CD4-positive, alpha-beta T cell treated with Interferon alpha-2 for 1 hour (primary cell): ENCODE measurements around the gene FZD4.
"Not testable (repeated sequence)": the region's sequence is repeated elsewhere in the genome, so short reads cannot be mapped to it uniquely, and the experiment has no call there.

Experiments
- DNase-seq, 2 donors: peaks; one replicate each; pipeline ENCODE4 v3.0.0-alpha.2; 2020 to 2022

Gene FZD4

DNA sequence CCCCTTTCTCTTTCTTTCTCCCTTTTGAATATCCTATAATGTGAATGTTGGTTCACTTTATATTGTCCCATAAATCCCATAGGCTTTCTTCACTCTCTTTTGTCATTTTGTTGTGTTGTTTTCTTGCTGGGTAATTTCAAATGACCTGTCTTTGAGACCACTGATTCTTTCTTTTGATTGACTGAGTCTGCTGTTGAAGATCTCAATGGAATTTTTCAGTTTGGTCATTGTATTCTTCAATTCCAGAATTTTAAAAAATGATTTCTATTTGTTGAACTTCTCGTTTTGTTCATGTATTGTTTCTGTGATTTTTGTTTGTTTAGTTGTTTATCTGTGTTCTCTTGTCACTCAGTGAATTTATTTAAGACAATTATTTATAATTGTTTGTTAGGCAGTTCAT, 17.5 kb upstream of the FZD4 start:
- no peak for DNase-seq

- no peak for DNase-seq
Measured at GRCh38 chr11:86969258-86969657, 14.1 kb upstream of the FZD4 start.

GRCh38 chr11:86967601-86968000, 12.4 kb upstream of the FZD4 start:
- not testable (repeated sequence) for DNase-seq

- no peak for DNase-seq
Measured at GRCh38 chr11:86957976-86958646, 2.9 kb upstream of the FZD4 start.

- DNase-seq: no peak
Measured at GRCh38 chr11:86956905-86957195, 1.7 kb upstream of the FZD4 start.

DNA sequence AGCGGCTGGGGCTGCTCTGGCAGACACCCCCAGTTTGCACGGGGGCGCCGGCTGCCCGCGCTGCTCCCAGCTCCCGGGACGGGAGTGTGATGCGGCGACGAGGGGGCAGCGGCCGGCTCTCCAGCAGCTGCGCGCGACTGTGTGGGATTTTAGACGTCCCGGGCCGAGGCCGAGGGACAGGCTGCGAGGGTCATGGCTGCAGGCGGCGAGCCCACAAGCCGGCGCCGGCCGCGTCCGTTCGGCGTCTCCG, 159 bp downstream of the FZD4 start:
- no peak for DNase-seq

DNA sequence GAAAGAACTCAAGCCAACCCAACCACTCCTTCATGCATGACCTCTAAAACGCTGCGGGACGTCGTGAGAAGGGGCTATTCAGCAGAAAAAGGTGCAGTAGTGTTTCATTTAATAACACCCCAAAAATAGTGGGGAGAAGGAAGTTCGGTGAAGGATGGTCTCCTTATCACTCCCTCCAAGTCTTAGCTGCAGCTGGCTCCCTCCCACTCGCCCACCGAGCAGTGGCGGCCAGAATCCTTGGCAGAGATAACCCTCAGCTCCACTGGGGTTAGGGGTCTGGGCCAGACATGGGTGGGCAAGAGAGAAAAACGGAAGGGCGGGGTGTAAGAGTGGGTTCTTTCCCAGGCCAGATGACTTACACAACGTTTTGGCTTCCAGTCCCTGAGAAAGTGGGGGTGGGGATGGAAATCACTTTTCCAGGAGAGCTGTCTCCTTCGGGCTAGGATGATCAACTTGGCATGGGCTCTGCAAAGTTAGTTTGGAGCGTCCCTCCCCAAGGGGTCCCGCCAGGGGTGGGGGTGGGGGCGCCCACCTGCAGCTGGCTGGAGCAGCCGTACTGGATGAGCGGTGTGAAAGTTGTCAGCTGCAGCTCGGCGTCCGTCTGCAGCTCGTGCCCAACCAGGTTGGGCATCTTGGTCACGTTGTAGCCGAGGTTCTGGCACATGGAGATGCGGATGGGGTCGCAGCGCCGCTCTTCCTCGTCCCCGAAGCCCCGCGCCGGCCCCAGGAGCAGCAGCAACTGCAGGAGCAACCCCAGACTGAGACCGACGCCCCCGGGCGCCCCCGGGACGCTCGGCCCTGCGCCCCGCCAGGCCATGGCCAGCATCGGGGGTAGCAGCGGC, 705 bp downstream of the FZD4 start:
- no peak for DNase-seq

DNA sequence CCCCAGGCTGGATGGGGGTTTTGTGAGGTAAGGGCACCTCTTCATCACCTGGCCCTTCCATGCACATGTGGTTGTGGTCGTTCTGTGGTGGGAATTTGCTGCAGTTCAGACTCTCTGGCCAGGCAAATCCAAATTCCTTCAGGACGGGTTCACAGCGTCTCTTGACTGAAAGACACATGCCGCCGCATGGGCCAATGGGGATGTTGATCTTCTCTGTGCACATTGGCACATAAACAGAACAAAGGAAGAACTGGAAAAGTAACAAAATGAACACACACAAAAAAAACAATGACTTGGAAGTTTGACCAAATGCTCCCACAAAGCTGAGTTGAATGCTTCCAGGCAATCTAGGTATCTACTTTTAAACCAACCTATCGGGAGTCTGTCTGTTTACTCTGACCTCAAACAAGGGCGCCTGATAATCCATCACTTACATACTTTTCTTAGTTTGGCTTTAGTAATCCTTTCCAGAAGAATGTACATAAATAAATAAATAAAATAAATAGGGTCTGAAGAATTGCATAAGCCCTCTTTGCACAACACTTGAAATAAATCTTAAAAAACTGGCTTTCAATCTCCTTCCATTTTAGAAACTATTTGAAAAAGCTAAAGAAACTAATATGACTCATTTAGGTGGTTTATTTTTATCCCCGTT, 2.8 kb downstream of the FZD4 start:
- no peak for DNase-seq

DNA sequence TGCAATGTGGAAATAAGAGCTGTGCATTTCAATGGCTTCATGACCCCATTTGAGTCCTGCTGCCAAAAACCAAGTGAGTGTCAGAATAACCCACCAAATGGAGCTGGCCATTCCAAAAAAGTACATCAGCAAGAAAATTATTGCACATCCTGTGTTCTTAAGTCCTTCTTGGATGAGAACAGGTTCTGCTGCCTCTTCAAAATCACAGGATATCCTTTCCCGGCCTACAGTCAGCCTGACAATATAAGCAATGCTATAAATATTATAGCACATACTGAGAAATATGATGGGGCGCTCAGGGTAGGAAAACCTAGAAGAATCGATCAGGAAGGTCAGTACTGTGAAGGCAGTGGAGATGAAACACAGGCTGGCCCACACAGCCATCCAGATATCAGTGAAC, 3.5 kb downstream of the FZD4 start:
- no peak for DNase-seq

DNA sequence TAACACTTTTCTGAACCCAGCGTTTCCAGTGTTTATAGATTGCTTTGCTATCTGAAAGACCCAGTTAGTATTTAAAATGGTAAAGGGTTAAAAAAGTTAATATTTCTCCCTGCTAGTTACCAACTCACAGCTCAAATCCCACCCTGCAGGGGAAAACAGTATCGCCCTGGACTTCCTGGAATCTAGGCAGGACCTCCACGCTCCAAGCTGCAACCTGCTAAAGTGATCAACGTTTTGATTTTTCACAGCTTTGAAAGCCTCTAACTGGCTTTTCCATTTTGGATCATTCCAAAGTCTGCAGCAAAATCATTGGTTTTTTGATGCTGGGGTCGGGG, 4.6 kb downstream of the FZD4 start:
- no peak for DNase-seq

- DNase-seq: no peak
Measured at GRCh38 chr11:86949995-86950660, 5.1 kb downstream of the FZD4 start.

DNA sequence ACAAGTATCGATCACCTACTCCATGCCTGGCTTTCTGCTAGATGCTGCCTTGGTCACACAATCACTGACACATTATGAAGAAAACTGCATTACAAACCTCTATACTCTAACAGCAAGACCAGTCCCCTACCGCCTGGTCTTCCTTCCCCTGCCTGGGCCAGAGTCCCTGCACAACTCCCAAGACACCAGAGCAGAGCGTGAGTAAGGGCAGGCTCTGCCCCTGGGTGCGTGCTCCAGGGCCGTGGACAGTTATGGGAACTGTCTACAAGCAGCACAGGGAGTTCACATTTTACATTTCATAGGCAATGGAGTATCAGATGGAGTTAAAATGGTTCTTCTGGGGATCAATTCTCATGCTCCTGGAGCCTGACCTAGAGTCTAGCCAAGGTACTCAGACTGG, 6.5 kb downstream of the FZD4 start:
- no peak for DNase-seq

DNA sequence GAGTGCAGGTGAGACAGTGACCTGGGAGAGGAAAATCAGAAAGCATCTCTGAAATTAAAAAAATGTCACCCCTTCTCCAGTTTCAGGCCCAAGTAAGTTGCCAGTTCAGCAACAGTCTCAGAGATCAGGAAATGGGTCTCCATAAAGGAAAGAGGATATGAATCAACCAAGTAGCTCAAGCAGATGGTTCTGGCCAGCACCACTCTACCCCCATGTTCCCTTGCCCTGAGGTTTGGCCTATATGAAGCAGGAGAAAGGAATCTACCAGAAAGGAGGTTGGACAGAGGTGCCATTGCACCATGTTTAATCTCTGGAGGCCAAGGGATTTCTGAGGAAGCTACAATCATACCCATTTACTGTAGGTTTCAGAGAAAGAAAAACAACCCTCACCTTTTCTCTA, 7.7 kb downstream of the FZD4 start:
- no peak for DNase-seq

- DNase-seq: not testable (repeated sequence)
Measured at GRCh38 chr11:86943505-86943904, 11.7 kb downstream of the FZD4 start.

DNA sequence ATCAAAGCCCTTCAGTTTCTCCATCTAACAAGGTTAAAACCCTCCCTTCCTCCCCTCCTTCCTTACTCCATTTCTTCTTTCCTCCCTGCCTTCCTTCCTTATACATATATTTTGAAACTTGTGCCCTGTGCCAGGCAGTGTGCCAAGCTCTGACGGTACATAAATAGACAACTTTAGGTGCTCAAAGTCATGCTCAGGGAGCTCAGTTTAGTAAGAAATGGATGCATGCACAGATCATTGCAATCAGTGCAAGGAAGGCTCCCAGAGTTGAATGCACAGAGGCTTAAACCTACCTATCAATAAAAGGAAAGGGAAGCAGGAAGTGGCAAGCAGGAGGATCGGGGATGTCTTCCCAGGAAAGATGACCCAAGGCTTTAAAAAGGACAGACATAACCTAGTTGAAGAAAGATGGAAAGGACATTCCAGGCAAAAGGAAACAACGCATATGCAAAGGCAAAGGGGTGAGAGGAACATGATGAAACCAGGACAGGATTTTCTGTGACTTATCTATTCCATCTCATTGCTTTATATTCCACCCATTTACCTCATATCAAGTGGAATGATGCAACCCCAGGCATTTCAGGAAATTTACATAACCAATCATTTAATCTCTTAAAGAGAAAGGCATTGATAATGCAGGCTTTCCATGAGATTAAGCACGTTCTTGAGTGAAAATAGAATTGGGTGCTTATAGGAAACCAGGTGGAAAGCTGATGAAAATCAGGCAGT, 13.2 kb downstream of the FZD4 start:
- no peak for DNase-seq

- DNase-seq: no peak
Measured at GRCh38 chr11:86941077-86941870, 13.9 kb downstream of the FZD4 start.

- no peak for DNase-seq
Measured at GRCh38 chr11:86940122-86940777, 14.9 kb downstream of the FZD4 start.

GRCh38 chr11:86938900-86939880, 16.0 kb downstream of the FZD4 start:
- peak in 1 of 2 donors; percentile 52 for DNase-seq

GRCh38 chr11:86938203-86938899, 16.8 kb downstream of the FZD4 start:
- DNase-seq: no peak

DNA sequence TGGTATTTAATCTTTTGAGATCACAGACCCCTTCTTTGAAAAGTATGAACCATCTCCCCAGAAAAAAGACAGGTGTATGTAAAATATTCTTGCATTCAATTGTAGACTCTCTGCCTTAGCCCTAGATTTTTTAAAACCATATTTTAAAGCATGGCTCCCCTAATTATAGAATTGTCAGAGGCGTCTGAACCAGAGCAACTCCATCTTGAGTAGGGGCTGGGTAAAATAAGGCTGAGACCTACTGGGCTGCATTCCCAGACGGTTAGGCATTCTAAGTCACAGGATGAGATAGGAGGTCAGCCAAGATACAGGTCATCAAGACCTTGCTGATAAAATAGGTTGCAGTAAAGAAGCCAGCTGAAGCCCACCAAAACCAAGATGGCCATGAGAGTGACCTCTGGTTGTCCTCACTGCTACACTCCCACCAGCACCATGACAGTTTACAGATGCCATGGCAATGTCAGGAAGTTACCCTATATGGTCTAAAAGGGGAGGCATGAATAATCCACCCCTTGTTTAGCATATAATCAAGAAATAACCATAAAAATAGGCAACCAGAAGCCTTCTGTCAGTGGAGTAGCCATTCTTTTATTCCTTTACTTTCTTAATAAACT, 17.9 kb downstream of the FZD4 start:
- DNase-seq: not testable (repeated sequence)
